ENCODE measurements around the gene HTT. TPM values are rescaled to one million over a fixed set of nuclear protein-coding genes. Genes with fewer than 3 reads are reported as not detected.

Gene HTT
- total RNA-seq, 1 donor from 2014 or later: 43.8 TPM

DNA sequence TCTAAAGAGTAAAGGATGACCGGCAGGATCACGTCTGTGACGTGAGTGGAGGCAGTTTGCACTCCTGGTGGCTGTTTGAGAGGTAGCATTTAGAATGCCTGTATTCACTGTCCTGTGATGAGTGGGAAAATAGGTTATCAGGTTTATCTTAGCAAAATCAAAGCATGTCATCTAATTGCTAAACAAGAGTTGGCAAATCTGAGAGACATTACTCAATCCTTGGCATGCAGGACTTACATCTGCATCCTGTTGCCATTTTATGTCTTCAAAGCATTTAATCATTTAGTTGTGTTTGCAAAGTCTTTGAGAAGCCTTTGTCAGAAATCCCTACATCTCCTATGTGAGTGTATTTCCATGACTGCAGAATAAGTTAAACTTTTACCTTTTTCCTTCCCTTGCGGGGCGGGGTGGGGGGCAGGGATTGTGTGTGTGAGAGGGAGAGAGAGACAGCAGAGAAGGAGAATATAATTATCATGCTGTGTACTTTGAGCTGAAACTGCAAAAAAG is 133.1 kb downstream of the HTT start:
- Histone ChIP-seq H3K27me3 (ENCODE audit: control insufficient read depth, insufficient read depth, low read length) (no peaks in the 10 kb centered on the region), H3K36me3 (ENCODE audit: control insufficient read depth, insufficient read depth, low read length) (peaks cover 3% of the 10 kb centered on the region), H3K4me3 (ENCODE audit: low read depth, low read length) (no peak overlapping the region)
- DNase-seq (ENCODE audit: low read depth): no peak
- TF ChIP-seq, protein P1, sequence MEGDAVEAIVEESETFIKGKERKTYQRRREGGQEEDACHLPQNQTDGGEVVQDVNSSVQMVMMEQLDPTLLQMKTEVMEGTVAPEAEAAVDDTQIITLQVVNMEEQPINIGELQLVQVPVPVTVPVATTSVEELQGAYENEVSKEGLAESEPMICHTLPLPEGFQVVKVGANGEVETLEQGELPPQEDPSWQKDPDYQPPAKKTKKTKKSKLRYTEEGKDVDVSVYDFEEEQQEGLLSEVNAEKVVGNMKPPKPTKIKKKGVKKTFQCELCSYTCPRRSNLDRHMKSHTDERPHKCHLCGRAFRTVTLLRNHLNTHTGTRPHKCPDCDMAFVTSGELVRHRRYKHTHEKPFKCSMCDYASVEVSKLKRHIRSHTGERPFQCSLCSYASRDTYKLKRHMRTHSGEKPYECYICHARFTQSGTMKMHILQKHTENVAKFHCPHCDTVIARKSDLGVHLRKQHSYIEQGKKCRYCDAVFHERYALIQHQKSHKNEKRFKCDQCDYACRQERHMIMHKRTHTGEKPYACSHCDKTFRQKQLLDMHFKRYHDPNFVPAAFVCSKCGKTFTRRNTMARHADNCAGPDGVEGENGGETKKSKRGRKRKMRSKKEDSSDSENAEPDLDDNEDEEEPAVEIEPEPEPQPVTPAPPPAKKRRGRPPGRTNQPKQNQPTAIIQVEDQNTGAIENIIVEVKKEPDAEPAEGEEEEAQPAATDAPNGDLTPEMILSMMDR (IDR thresholded peaks at IDR 0.05; ENCODE audit: insufficient read depth, low read length, poor library complexity, severe bottlenecking): peak; percentile 4

DNA sequence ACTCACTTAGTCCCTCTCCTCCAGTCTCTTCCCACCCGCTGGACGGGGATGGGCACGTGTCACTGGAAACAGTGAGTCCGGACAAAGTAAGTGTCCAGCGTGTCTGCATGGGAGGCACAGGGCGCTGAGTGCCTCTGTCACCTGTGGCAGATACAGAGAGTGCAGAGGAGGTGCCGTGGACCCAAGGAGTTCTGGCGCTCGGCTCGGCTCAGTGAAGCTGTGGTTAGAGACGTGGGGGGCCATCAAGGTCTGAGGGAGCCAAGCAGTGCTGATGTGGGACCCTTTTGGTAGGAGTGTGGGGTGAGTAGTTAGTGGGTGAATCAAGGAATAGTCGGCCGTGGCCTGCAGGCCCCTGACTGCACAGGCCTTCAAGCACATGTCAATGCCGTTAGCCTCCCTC is 134.3 kb downstream of the HTT start:
- Histone ChIP-seq H3K36me3 (ENCODE audit: control insufficient read depth, insufficient read depth, low read length) (peaks cover 5% of the 10 kb centered on the region), H3K4me3 (ENCODE audit: low read depth, low read length) (no peak overlapping the region), H3K27me3 (ENCODE audit: control insufficient read depth, insufficient read depth, low read length) (no peaks in the 10 kb centered on the region)
- TF ChIP-seq, protein P1 (IDR thresholded peaks at IDR 0.05; ENCODE audit: insufficient read depth, low read length, poor library complexity, severe bottlenecking): no peak
- no peak for DNase-seq (ENCODE audit: low read depth)

- no peaks in the 10 kb centered on the region for H3K27me3 ChIP-seq (ENCODE audit: control insufficient read depth, insufficient read depth, low read length)
- H3K36me3 ChIP-seq (ENCODE audit: control insufficient read depth, insufficient read depth, low read length): peaks cover 5% of the 10 kb centered on the region
- DNase-seq (ENCODE audit: low read depth): no peak
- TF ChIP-seq, protein P1 (IDR thresholded peaks at IDR 0.05; ENCODE audit: insufficient read depth, low read length, poor library complexity, severe bottlenecking): no peak
- no peak overlapping the region for H3K4me3 ChIP-seq (ENCODE audit: low read depth, low read length)
Measured at GRCh38 chr4:3209551-3210325, 135.3 kb downstream of the HTT start.

DNA sequence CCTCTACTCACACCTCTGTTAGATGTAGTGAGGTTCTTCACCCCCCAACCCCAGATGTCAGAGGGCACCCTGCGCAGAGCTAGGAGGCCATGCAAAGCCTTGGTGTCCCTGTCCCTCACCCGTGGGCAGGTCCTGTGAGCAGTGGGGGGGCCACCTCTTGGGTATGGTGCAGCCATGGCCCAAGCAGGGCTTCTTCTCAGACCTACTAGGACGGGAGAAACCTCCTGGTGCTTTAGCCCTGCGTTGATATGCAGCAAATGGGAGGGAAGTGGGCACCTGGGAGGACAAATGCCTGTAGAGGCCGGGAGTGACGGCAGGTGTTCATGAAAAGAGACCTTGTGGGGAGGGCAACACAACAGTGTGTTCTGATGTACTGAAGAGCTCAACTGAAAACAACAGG is 136.0 kb downstream of the HTT start:
- DNase-seq (ENCODE audit: low read depth): no peak
- TF ChIP-seq, protein P1 (IDR thresholded peaks at IDR 0.05; ENCODE audit: insufficient read depth, low read length, poor library complexity, severe bottlenecking): no peak
- no peak overlapping the region for H3K4me3 ChIP-seq (ENCODE audit: low read depth, low read length)
- peaks cover 5% of the 10 kb centered on the region for H3K36me3 ChIP-seq (ENCODE audit: control insufficient read depth, insufficient read depth, low read length)
- no peaks in the 10 kb centered on the region for H3K27me3 ChIP-seq (ENCODE audit: control insufficient read depth, insufficient read depth, low read length)

- Histone ChIP-seq H3K4me3 (ENCODE audit: low read depth, low read length) (no peak overlapping the region), H3K36me3 (ENCODE audit: control insufficient read depth, insufficient read depth, low read length) (peaks cover 5% of the 10 kb centered on the region), H3K27me3 (ENCODE audit: control insufficient read depth, insufficient read depth, low read length) (no peaks in the 10 kb centered on the region)
- TF ChIP-seq, protein P1 (IDR thresholded peaks at IDR 0.05; ENCODE audit: insufficient read depth, low read length, poor library complexity, severe bottlenecking): no peak
- no peak for DNase-seq (ENCODE audit: low read depth)
Measured at GRCh38 chr4:3211866-3212265, 137.4 kb downstream of the HTT start.

All from kidney epithelial cell (primary cell).